Endothelial cell of umbilical vein (primary cell): ENCODE data around the gene CUL3. TPM values are rescaled to one million over a fixed set of nuclear protein-coding genes. Genes with fewer than 3 reads are reported as not detected.
"Not testable (repeated sequence)": the region's sequence is repeated elsewhere in the genome, so short reads cannot be mapped to it uniquely, and the experiment has no call there.

Experiments used
- BruUV-seq: library from RNA; stranded (reverse); fragments of 400-500 nt; replicated peaks from 2 replicates; lab custom pipeline; 2021; lab: Mats Ljungman, UMichigan
- CTCF ChIA-PET: fragments of 300-600, 350-600 bp; sonication (Branson Sonifier 250); formaldehyde crosslinking; loops from one replicate; lab custom pipeline; 2021; ENCODE audit warnings: antibody characterized with exemption, inconsistent platforms; lab: Charles Lee
- POLR2A ChIA-PET: fragments of 300-600, 350-600 bp; sonication (Branson Sonifier 250); formaldehyde crosslinking; loops from one replicate; lab custom pipeline; 2021; ENCODE audit warnings: antibody characterized with exemption, inconsistent platforms; lab: Charles Lee
- DNase-seq: peaks from one replicate; pipeline ENCODE4 v3.0.0-alpha.2; 2011; ENCODE audit warnings: low read depth, low spot score
- FAIRE-seq: peaks from 2 replicates; lab custom pipeline; 2011; peaks lifted over from hg19 to GRCh38; lab: Jason Lieb, UNC
- H2AFZ ChIP-seq: 2 replicates; pipeline ENCODE4 v1.6.0; 2012; ENCODE audit warnings: low read depth, low read length, control low read depth, inconsistent platforms
- H3K27ac ChIP-seq: 2 replicates; pipeline ENCODE4 v1.5.1; 2011; ENCODE audit warnings: low read depth, mild to moderate bottlenecking, control low read depth, low read length, moderate library complexity; ENCODE audit not compliant: insufficient read depth
- H3K27me3 ChIP-seq, 2 experiments: 2 replicates each; pipeline versions ENCODE4 v1.6.0 to v1.6.1; 2011; ENCODE audit warnings: low read length in 2 of 2, mixed read lengths in 1 of 2; ENCODE audit not compliant: control insufficient read depth in 2 of 2, insufficient read depth in 2 of 2
- H3K36me3 ChIP-seq, 2 experiments: 2 replicates in 1 of 2; 3 replicates in 1 of 2; pipeline ENCODE4 v1.5.1; 2011; ENCODE audit warnings: low read length in 2 of 2, mild to moderate bottlenecking in 1 of 2, moderate library complexity in 1 of 2; ENCODE audit not compliant: control insufficient read depth in 2 of 2, insufficient read depth in 2 of 2; ENCODE audit errors: extremely low read depth in 1 of 2
- H3K4me1 ChIP-seq: 3 replicates; pipeline ENCODE4 v1.5.1; 2011; ENCODE audit warnings: mild to moderate bottlenecking, low read length; ENCODE audit not compliant: control insufficient read depth, insufficient read depth; ENCODE audit errors: extremely low read depth
- H3K4me2 ChIP-seq: 2 replicates; pipeline ENCODE4 v1.6.1; 2011; ENCODE audit warnings: low read length, control low read depth, mixed read lengths; ENCODE audit not compliant: insufficient read depth
- H3K4me3 ChIP-seq, 3 experiments: fragments of 200-600 bp in 1 of 3; sonication (generic), shearing (Covaris generic) in 1 of 3; replicated peaks in 1 of 3; 2 replicates each; pipeline ENCODE4 v1.5.1; 2011 to 2016; ENCODE audit warnings: control low read depth in 3 of 3, low read length in 3 of 3, mild to moderate bottlenecking in 2 of 3, inconsistent platforms in 1 of 3, low read depth in 1 of 3, moderate library complexity in 1 of 3; ENCODE audit not compliant: insufficient read depth in 1 of 3
- H3K79me2 ChIP-seq: 2 replicates; pipeline ENCODE4 v1.6.0; 2012; ENCODE audit warnings: low read length, inconsistent platforms; ENCODE audit not compliant: control insufficient read depth, insufficient read depth
- H3K9ac ChIP-seq: replicated peaks from 2 replicates; pipeline ENCODE3; 2011; ENCODE audit warnings: low read length, control low read depth; ENCODE audit not compliant: insufficient read depth; ENCODE audit errors: extremely low read depth
- H3K9me1 ChIP-seq: replicated peaks from 3 replicates; pipeline ENCODE4 v1.6.0; 2011; ENCODE audit warnings: mild to moderate bottlenecking, low read length; ENCODE audit not compliant: control insufficient read depth, insufficient read depth; ENCODE audit errors: extremely low read depth
- H3K9me3 ChIP-seq: replicated peaks from 2 replicates; pipeline ENCODE4 v1.5.1; 2012; ENCODE audit warnings: low read length, inconsistent platforms; ENCODE audit not compliant: control insufficient read depth, insufficient read depth
- H4K20me1 ChIP-seq: replicated peaks from 2 replicates; pipeline ENCODE3; 2011; ENCODE audit warnings: mild to moderate bottlenecking, low read length; ENCODE audit not compliant: control insufficient read depth, insufficient read depth; ENCODE audit errors: extremely low read depth
- EZH2 ChIP-seq: IDR thresholded peaks from 2 replicates; pipeline ENCODE4 v1.6.1; 2012; ENCODE audit warnings: borderline replicate concordance, low read depth, mild to moderate bottlenecking, moderate library complexity, low read length, inconsistent platforms; ENCODE audit not compliant: severe bottlenecking
- FOS ChIP-seq: IDR thresholded peaks from 2 replicates; pipeline ENCODE4 v1.6.1; 2011; ENCODE audit warnings: mild to moderate bottlenecking, low read length, moderate library complexity, borderline replicate concordance; ENCODE audit not compliant: insufficient read depth
- GATA2 ChIP-seq: IDR thresholded peaks from 2 replicates; pipeline ENCODE4 v1.7.0; 2011; ENCODE audit warnings: low read depth, mild to moderate bottlenecking, moderate library complexity, mixed read lengths, low read length; ENCODE audit not compliant: insufficient read length, insufficient read depth
- JUN ChIP-seq: IDR thresholded peaks from 2 replicates; pipeline ENCODE4 v1.6.1; 2011; ENCODE audit warnings: borderline replicate concordance, low read depth; ENCODE audit not compliant: insufficient read length, insufficient read depth
- MYC ChIP-seq: IDR thresholded peaks from one replicate; pipeline ENCODE4 v1.6.1; 2011; ENCODE audit warnings: mild to moderate bottlenecking, low read depth, low read length
- POLR2A ChIP-seq: IDR thresholded peaks from 2 replicates; pipeline ENCODE4 v1.6.1; 2012; ENCODE audit warnings: low read depth, mild to moderate bottlenecking, control low read depth, low read length
- POLR2AphosphoS5 ChIP-seq: IDR thresholded peaks from 2 replicates; pipeline ENCODE4 v1.6.1; 2012; ENCODE audit warnings: low read depth, mild to moderate bottlenecking, control low read depth, low read length, moderate library complexity; ENCODE audit not compliant: insufficient read depth
- dilution Hi-C: fragments of 300-500 bp; cut with MboI; formaldehyde crosslinking; loops from one replicate; pipeline ENCODE4 v1.15.0; 2019; ENCODE audit warnings: low sequenced_read_pairs; ENCODE audit not compliant: extremely low pct_ligation_motif_present
- intact Hi-C: fragments of 100-400 bp; cut with micrococcal nuclease; formaldehyde crosslinking; loops from one replicate; pipeline ENCODE4 v1.10.0; 2022
- polyA plus RNA-seq, 4 experiments: library from polyadenylated mRNA; depleted of rRNA in 3 of 4; stranded (reverse) in 3 of 4; unstranded in 1 of 4; fragments of >200 nt; gene quantifications; 2 replicates each; pipeline versions ENCODE4 v1.2.1 to v1.2.3, GENCODE V29; 2011 to 2012; ENCODE audit warnings: missing spikeins in 1 of 4
- total RNA-seq: library from RNA; stranded (reverse); gene quantifications from 2 replicates; pipeline ENCODE4 v1.2.3, GENCODE V29; 2021
- TF ChIP-seq, protein P1 (sequence below): IDR thresholded peaks from 2 replicates; pipeline ENCODE4 v1.6.1; 2011; ENCODE audit not compliant: insufficient read depth, insufficient read length
- TF ChIP-seq, protein P2 (sequence below), 2 donors: IDR thresholded peaks; 1 replicate in 1 of 2; 2 replicates in 1 of 2; pipeline ENCODE4 v1.5.1; 2011; ENCODE audit warnings: low read length in 2 of 2, mild to moderate bottlenecking in 2 of 2, moderate library complexity in 2 of 2, control low read depth in 1 of 2, inconsistent platforms in 1 of 2, low read depth in 1 of 2; ENCODE audit not compliant: insufficient read depth in 1 of 2; ENCODE audit errors: extremely low read depth in 1 of 2

Gene CUL3
- total and polyA plus RNA-seq, 2 donors (not counting 3 experiments of a cell fraction or from before 2014, with no cell fraction given) = 22.7 to 82.3 TPM

DNA sequence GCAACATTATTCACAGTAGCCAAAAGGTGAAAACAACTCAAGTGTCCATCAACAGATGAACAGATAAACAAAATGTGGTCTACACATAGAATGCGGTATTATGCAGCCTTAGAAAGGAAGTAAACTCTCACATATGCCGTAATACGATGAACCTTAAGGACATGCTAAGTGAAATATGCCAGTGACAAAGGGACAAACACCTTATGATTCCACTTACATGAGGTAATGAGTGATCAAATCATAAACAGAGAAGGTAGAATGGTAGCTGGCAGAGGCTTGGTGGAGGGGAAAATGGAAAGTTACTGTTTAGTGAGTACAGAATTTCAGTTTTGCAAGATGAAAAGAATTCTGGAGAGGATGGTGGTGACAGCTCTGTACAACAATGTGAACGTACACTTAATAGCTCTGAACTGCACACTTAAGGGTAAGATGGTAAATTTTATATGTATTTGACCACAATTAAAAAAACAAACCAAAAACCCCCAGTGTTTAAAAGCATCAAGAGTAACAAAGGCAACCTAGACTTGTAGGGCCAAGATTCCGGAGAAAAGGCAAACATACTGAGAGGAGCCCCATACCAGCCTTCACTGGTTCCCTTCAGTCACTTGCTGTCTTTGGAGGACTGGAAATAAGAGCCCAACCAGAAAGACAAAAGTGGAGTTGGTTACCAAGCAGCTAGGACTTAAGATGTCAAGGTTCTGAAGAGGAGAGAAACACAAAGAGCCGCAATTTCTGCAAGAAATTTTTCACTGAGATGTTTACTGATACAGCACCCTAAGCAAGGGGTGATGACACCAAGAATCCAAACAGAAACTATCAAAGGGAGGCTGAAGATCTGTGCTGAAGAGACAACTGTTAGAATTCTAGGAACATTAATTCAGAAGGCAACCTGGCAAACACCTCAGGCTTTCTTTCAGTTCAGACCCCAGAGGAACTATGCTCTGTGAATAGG is 61.3 kb downstream of the CUL3 start:
- Histone ChIP-seq H3K4me1 (peaks cover 5% of the 10 kb centered on the region), H3K9me3 (no peaks in the 10 kb centered on the region), H3K27me3 (no peaks in the 10 kb centered on the region), H3K36me3 (no peaks in the 10 kb centered on the region), H3K9ac (no peak overlapping the region), H4K20me1 (peaks cover 4% of the 10 kb centered on the region), H3K4me2 (no peak overlapping the region), H3K79me2 (peaks cover 93% of the 10 kb centered on the region), H2AFZ (no peak overlapping the region), H3K9me1 (no peaks in the 10 kb centered on the region), H3K27ac (no peak overlapping the region), H3K4me3 (no peak overlapping the region)
- BruUV-seq = no TSS peak
- ChIA-PET CTCF (interaction anchor here (1.0 kb wide), 1 partner anchor 38 kb away, joined by 3 read pairs; no protein-coding TSS in a partner anchor), POLR2A (no interaction called here)
- dilution Hi-C loops (no loop called here), intact Hi-C loops (no loop called here)
- no peak for DNase-seq
- TF ChIP-seq POLR2AphosphoS5 (no peak), EZH2 (no peak), FOS (no peak), POLR2A (no peak), MYC (no peak), GATA2 (no peak), JUN (no peak)
- TF ChIP-seq, protein P1, sequence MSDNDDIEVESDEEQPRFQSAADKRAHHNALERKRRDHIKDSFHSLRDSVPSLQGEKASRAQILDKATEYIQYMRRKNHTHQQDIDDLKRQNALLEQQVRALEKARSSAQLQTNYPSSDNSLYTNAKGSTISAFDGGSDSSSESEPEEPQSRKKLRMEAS = no peak
- TF ChIP-seq, protein P2, sequence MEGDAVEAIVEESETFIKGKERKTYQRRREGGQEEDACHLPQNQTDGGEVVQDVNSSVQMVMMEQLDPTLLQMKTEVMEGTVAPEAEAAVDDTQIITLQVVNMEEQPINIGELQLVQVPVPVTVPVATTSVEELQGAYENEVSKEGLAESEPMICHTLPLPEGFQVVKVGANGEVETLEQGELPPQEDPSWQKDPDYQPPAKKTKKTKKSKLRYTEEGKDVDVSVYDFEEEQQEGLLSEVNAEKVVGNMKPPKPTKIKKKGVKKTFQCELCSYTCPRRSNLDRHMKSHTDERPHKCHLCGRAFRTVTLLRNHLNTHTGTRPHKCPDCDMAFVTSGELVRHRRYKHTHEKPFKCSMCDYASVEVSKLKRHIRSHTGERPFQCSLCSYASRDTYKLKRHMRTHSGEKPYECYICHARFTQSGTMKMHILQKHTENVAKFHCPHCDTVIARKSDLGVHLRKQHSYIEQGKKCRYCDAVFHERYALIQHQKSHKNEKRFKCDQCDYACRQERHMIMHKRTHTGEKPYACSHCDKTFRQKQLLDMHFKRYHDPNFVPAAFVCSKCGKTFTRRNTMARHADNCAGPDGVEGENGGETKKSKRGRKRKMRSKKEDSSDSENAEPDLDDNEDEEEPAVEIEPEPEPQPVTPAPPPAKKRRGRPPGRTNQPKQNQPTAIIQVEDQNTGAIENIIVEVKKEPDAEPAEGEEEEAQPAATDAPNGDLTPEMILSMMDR (IDR thresholded peaks at IDR 0.05; ENCODE audit: extremely low read depth in 1 of 2, insufficient read depth in 1 of 2, low read depth in 1 of 2, low read length in 2 of 2) = no peak
- FAIRE-seq = no peak

DNA sequence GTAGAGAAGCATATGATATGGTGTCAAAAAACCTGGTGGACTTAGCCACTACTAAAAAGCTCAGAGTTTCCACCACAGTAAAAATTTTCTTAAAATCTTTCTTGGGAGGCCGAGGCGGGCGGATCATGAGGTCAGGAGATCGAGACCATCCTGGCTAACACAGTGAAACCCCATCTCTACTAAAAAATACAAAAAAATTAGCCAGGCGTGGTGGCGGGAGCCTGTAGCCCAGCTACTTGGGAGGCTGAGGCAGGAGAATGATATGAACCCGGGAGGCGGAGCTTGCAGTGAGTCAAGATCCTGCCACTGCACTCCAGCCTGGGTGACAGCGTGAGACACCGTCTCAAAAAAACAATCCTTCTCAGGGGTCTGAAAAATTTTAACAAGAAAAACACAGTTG is 62.7 kb downstream of the CUL3 start:
- H3K4me3 ChIP-seq, DNase-seq, dilution Hi-C loops, H3K9ac ChIP-seq, H2AFZ ChIP-seq, H3K9me3 ChIP-seq, intact Hi-C loops, H3K4me2 ChIP-seq, H3K9me1 ChIP-seq, FAIRE-seq, H3K27me3 ChIP-seq, BruUV-seq, H3K36me3 ChIP-seq, POLR2A ChIA-PET, H3K4me1 ChIP-seq, H4K20me1 ChIP-seq, H3K27ac ChIP-seq: not testable (repeated sequence)
- CTCF ChIA-PET = interaction anchor here (1.8 to 1.9 kb wide), 2 partner anchors 10 to 14 kb away, joined by 5 to 7 read pairs; no protein-coding TSS in a partner anchor
- H3K79me2 ChIP-seq = peaks cover 91% of the 10 kb centered on the region
